GM15510 (cell line): ENCODE results near the gene IL18R1.

Experiments used
- POLR2A ChIP-seq: IDR thresholded peaks from 3 replicates; pipeline ENCODE4 v1.6.1; 2011; ENCODE audit warnings: borderline replicate concordance; ENCODE audit not compliant: insufficient read length; ENCODE audit errors: extremely low read depth

Gene IL18R1

DNA sequence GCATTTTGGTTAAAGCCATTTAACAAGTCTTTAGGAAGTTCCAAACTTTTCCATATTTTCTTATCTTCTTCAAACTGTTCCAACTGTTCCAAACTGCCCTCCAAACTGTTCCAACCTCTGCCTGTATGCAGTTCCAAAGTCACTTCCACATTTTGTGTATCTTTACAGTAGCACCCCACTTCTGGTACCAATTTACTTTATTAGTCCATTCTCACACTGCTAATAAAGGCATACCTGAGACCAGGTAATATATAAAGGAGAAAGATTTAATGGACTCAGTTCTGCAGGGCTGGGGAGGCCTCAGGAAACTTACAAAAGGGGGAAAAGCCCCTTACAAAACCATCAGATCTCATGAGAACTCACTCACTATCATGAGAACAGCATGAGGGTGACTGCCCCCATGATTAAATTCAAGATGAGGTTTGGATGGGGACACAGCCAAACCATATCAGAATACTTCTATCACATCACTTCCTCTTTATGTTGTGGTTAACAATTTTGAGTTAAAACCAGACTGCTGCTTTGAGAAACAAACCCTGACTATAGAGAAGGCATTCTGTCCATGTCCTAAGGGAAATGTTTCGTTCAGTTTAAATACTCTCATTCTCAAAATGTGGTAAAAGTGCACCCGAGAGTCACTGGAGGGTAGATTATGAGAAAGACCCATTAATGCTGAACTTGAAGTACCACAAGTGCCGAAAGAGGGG lies 11.0 kb downstream of the IL18R1 start:
- no peak for TF ChIP-seq POLR2A

DNA sequence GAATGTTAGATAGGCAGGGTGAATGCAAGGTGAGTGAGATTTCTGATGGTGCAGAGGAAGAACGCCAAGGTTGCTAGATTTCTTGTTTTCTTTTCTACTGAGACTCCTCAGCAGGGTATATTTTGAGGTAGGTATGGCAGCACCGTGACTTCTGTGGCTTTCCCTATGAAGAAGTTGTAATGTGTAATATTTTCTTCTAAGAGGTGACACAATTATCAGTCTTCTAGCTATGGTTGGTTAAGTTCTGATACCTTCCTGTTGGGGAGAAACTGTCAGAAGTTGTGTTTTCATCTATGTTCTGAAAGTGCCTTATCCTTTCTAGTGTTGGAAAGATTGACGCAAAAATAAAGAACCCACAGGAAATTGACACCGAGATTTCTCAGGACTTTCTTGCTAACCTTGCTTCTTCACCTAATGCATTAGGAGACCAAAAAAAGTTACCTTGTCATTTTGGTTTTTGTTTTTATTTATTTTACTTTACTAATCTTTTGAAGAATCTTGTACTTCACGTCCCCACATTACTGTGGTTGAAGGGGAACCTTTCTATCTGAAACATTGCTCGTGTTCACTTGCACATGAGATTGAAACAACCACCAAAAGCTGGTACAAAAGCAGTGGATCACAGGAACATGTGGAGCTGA lies 11.9 kb downstream of the IL18R1 start:
- TF ChIP-seq POLR2A = no peak

DNA sequence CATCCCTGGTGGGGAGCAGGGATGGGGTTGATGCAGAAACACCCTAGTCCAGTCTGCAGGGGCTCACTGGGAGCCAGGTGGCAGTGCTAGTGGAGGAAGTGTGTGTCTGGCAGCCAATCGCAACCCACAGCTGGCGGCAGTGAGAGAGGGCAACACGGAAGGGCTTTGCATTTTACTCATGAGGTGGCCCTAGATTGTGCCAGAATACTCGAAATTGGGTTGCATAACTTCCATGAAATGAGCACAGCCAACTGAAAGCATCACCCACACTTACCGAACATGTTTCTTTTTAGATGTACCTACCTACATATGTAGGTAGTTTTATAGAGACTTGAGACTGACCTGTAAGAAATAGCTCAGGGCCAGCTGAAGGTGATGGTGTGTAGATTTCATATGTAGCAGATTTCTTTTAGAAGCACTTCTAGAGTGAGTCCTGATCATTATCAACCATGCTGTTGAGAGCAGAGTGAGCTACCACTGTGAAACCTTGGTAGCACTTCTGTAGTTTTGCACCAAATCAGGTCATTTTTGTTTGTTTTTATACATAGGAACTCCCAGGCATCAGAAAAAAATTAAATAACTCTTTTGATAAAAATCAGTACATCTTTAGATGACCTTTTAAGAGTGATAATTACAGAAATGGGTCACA lies 13.0 kb downstream of the IL18R1 start:
- TF ChIP-seq POLR2A = no peak

DNA sequence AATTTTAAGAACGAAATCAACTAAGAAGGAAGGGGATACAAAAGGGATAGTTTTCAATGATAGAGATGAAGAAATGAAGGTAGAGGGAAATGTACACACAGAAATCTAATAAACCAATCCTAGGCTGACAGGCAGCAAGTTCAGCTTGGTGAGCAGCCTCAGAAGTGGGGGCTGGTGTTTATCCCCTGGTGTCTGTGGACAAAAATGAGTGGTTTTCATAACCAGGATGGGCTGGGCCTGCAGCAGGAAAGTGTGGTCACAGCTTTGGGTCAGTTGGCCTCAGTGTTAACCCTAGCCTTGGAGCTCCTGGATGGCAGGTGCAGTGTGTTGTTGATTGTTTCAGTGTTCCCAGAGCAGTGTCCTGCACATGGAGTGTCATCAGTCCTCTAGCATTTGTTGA lies 14.3 kb downstream of the IL18R1 start:
- no peak for TF ChIP-seq POLR2A

DNA sequence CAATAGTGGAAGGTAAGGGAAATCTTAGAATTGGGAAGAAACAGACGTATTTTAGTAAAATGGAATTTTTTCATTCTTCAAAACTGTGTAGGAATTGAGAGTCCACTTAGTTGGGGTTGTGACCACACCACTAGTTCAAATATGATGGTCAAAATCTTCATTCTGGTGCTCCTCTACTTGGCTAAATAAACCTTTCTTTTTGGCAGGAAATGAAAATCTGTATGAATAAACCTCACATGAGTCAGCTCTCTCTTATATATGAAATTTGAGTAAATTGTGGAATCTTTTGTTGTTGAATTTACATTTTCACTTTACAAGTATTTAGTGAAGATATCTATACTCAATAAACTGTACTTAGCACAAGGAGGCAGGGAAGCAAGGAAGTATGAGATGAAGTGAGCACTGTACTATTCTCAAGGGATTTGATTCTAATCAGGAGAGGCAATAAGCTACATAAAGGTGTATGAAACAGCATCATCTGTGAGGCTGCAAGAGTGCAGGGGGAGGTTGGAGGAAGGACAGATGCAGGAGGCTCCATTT lies 20.5 kb downstream of the IL18R1 start:
- no peak for TF ChIP-seq POLR2A

DNA sequence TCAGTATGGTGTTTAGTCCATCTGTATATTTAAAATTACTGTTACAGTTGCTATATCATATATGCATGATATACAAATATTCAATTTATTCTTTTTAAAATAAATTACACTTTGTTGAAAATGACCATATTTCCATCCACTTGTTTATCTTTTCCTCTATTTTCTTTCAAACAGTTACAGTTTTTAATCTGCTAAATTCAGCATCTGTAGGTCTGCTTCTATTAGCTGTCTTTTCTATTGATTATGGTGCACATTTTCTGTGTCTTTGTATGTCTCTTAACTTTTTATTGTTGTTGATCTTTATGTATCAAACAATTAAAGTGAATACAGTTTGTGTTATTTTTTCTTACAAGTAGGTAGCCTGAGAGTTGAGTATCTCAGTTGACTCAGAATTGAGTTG lies 28.1 kb downstream of the IL18R1 start:
- TF ChIP-seq POLR2A = no peak

DNA sequence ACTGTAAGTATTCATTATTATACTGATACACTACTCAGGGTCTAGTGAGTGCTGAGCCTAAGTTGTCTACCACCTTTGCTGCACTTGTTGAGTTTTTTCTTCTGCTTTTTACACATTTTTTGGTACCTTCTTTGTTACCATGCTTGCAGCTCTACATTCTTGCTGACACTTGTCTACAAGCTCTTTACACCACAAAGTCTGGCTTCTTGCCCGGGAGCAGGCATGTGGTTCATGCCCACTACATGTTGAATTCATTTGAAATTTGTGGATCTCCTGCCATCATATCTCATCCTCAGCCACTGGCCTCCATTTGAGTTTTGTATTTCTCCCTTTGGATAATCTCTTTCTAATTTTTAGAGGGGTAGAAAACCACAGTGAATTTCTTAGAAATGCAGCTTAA lies 29.9 kb downstream of the IL18R1 start:
- TF ChIP-seq POLR2A = no peak

DNA sequence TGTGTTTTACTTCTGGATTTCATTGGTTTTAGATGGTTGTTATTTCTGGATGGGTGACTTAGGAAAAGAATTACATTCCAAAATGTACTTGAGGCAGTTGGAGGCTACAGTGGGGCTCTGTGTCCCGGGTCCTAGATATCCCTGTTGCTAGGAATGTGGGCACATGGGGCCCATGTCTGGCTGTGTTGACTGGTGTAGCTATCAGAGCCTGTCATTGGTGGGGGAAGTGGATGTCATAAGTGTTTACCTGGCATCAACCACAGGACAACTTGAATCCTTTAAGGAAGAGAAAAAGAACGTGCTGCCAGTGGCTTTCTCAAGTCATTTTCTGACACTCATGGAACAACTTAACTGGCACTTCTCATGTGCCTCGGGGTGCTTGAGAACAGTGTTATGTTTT lies 30.4 kb downstream of the IL18R1 start:
- no peak for TF ChIP-seq POLR2A

DNA sequence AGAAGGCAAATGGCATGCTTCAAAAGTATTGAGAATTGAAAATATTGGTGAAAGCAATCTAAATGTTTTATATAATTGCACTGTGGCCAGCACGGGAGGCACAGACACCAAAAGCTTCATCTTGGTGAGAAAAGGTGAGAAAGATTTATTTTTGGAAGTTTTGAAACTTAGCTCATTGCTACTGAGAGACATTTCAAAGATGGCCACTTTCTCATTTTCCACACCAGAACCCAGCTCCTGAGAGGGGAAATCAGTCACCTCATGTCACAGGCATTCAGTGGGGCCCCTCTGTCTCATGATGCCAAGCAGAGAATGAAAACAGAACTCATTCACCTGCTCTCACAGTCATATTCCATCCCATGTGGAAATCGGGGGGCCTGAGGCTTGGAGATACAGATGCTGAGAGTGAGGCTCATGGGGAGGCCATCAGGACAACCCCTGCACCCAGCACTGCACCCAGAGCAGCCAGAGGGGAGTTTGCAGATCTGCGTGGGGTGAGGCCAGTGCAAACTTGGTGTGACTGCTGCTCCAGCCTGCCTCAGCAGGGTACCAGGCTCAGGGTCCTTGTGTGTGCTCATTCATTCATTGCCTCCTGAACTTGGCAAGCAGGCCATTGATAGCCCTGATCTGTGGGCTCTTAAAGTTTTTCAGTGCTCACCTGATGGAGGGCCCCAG lies 31.4 kb downstream of the IL18R1 start:
- no peak for TF ChIP-seq POLR2A

DNA sequence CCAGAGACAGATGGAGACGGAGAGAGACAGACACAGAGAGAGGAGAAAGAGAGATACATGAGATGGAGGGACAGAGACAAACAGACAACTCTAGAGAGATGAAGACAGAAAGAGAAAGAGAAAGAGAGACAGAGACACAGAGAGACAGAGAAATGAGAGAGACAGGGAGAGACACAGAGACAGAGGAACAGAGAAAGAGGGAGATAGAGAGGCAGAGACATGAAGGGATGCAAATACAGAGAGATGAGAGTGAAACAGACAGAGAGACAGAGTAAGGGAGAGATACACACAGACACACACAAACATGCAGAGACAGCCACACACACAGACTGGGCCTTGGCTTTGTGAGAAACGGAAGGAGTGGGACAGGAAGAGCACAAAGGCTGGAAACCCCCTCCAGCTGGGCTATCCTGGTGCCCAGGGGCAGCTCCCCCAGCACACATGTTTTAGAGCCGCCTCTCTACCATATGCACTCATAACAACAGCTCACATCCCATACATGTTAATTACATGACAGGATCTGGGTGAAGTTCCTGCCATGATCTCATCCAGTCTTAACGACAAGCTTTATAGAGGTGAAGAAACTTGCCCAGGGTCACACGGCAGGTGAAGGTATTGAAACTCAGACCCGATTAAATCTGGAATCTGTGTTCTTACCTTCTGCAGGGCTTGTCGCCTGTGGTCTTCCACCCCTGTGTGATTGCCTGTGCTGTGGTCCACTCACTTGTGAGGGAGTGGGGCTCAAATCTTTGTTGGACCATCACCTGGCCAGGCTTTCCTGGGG lies 32.4 kb downstream of the IL18R1 start:
- no peak for TF ChIP-seq POLR2A

DNA sequence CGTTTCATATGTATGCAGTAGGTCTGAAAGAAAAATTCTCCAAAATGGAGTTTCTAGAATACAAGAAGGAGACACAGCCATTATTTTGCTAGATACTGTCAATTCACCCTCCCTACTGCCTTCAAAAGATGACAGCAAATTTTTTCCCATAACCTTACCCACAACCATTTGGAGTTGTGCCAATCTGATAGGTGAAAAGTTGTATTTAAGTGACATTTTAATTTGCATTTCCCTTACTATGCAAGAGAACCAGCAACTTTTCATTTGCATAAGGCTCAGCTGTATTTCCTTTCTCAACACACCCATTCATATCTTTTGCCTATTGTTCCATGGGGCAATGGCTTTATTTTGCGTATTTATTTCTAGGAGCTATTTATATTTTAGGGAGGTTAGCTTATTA lies 36.0 kb downstream of the IL18R1 start:
- no peak for TF ChIP-seq POLR2A

DNA sequence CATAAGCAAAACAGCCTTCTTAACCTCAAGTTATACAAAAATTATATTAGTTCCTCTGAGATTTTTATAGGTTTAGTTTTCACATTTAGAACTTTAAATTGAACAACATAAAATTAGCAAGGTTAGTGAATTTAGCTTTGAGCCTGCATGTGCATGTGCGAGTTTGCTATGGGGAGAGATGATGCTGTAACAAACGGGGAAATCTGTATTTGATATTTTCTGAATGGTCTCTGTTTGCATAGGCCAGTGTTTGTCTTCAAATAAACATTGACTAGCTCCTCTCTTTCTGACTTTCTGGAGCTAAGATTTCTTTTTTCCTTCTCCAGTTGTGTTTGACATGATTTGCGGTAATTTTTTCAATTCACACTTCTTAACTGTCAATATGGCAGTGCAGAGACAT lies 36.5 kb downstream of the IL18R1 start:
- no peak for TF ChIP-seq POLR2A

DNA sequence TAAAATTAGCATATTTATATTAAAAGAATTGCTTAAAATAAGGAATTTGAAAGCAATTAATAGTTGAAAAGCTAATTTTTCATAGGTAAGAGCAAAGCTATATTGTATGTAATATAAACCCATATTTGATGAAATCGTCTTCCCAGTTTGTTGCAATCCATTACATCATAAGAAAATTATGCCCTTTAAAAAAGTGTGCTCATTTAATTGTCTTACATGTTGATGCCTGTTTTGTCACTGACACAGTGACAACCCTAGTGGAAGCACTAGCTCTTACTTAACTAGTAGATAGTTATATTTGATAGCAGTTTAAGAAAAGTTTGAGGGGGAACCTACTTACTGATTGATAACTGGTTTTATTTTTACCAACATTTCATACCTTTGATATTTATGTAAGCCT lies 37.3 kb downstream of the IL18R1 start:
- TF ChIP-seq POLR2A = no peak

DNA sequence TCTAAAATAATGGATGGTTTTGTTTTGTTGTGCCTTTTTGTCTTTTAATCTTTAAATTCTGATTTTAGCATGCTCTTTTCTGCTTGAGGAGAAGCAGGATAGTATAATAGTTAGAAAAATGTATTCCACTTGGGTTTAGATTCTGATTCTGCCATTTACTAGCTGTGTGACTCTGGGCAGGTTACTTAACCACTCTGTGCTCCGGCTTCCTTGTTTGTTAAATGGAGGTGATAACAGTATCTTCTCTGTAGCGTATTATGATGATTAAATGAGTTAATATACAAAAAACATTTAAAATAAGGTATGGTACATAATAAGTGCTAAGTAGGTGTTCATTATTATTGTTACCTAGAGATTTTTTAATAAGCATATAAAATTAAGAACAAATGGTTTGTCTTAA lies 40.4 kb downstream of the IL18R1 start:
- no peak for TF ChIP-seq POLR2A
